GM19238 (cell line): ENCODE measurements around the gene TGFBI.

Experiments used
- DNase-seq: peaks from one replicate; pipeline ENCODE4 v3.0.0; 2011; ENCODE audit warnings: low spot score; ENCODE audit not compliant: insufficient read length

Gene TGFBI

GRCh38 chr5:136028782-136029742, at the start of gene TGFBI:
TSS of gene TGFBI (plus strand) at chr5:136028988. CDS start at chr5:136029056, 68 bp downstream.
- no peak for DNase-seq

GRCh38 chr5:135978993-135979392, 49.8 kb upstream of the TGFBI start:
- DNase-seq, result no peak

GRCh38 chr5:135979510-135979909, 49.3 kb upstream of the TGFBI start:
- no peak for DNase-seq

- no peak for DNase-seq
These were observed 48.2 kb upstream of the TGFBI start for GRCh38 chr5:135980620-135981019.

- no peak for DNase-seq
These were observed 42.8 kb upstream of the TGFBI start for GRCh38 chr5:135985951-135986350.

GRCh38 chr5:135986401-135986800, 42.4 kb upstream of the TGFBI start:
- DNase-seq, result no peak

GRCh38 chr5:135986891-135987401, 41.8 kb upstream of the TGFBI start:
- no peak for DNase-seq

GRCh38 chr5:135988546-135988945, 40.2 kb upstream of the TGFBI start:
- no peak for DNase-seq

- DNase-seq, result no peak
These were observed 39.1 kb upstream of the TGFBI start for GRCh38 chr5:135989686-135990085.

GRCh38 chr5:135990528-135991255, 38.1 kb upstream of the TGFBI start:
- DNase-seq, result no peak

- DNase-seq, result no peak
These were observed 37.4 kb upstream of the TGFBI start for GRCh38 chr5:135991429-135991828.

- no peak for DNase-seq
These were observed 35.4 kb upstream of the TGFBI start for GRCh38 chr5:135993335-135993879.

- no peak for DNase-seq
These were observed 34.7 kb upstream of the TGFBI start for GRCh38 chr5:135993880-135994636.

- DNase-seq, result no peak
These were observed 32.8 kb upstream of the TGFBI start for GRCh38 chr5:135995976-135996375.

GRCh38 chr5:135996611-135997010, 32.2 kb upstream of the TGFBI start:
- DNase-seq, result no peak

GRCh38 chr5:135997673-135998335, 31.0 kb upstream of the TGFBI start:
- no peak for DNase-seq

- no peak for DNase-seq
These were observed 29.9 kb upstream of the TGFBI start for GRCh38 chr5:135998889-135999288.

GRCh38 chr5:135999406-136000139, 29.2 kb upstream of the TGFBI start:
- DNase-seq, result no peak

- no peak for DNase-seq
These were observed 28.6 kb upstream of the TGFBI start for GRCh38 chr5:136000147-136000546.

- DNase-seq, result no peak
These were observed 27.9 kb upstream of the TGFBI start for GRCh38 chr5:136000932-136001331.
